Panc1 (cell line): ENCODE results near the gene INPP5K. TPM values are rescaled to one million over a fixed set of nuclear protein-coding genes. Genes with fewer than 3 reads are reported as not detected.

Source experiments
- ATAC-seq: fragments of 200-7000 bp; cut with Tn5 transposase; 2 replicates; pipeline ENCODE4 v1.9.1; 2020; ENCODE audit warnings: mild to moderate bottlenecking, moderate library complexity
- BruUV-seq: library from RNA; stranded (reverse); fragments of 400-500 nt; replicated peaks from 2 replicates; lab custom pipeline; 2021; lab: Mats Ljungman, UMichigan
- CTCF ChIA-PET: fragments of 300-600 bp; sonication (Branson Sonifier 250); formaldehyde crosslinking; loops from one replicate; lab custom pipeline; 2022; ENCODE audit warnings: antibody characterized with exemption; lab: Charles Lee
- POLR2A ChIA-PET: fragments of 300-600 bp; sonication (Branson Sonifier 250); formaldehyde crosslinking; loops from one replicate; lab custom pipeline; 2022; ENCODE audit warnings: antibody characterized with exemption; lab: Charles Lee
- DNase-seq: peaks from one replicate; pipeline ENCODE4 v3.0.0-alpha.2; 2010; ENCODE audit warnings: low read depth, low spot score
- H3K27ac ChIP-seq: 2 replicates; pipeline ENCODE4 v1.5.1; 2011; ENCODE audit warnings: mild to moderate bottlenecking, low read length, inconsistent platforms
- H3K27me3 ChIP-seq: fragments of 200-500 bp; sonication (Bioruptor generic); 2 replicates; pipeline ENCODE4 v1.6.0; 2014; ENCODE audit warnings: low read length, inconsistent platforms; ENCODE audit not compliant: control insufficient read depth, insufficient read depth
- H3K36me3 ChIP-seq: fragments of 200-500 bp; sonication (Bioruptor generic); 2 replicates; pipeline ENCODE4 v1.5.1; 2014; ENCODE audit warnings: inconsistent platforms, mild to moderate bottlenecking, low read length, moderate library complexity; ENCODE audit not compliant: control insufficient read depth, insufficient read depth
- H3K4me1 ChIP-seq: 2 replicates; pipeline ENCODE4 v1.5.1; 2011; ENCODE audit warnings: inconsistent platforms, mild to moderate bottlenecking, low read length, moderate library complexity; ENCODE audit not compliant: control insufficient read depth, insufficient read depth
- H3K4me3 ChIP-seq, 2 experiments: 2 replicates each; pipeline ENCODE4 v1.5.1; 2011 to 2012; ENCODE audit warnings: low read depth in 2 of 2, low read length in 2 of 2, mild to moderate bottlenecking in 2 of 2, inconsistent platforms in 1 of 2, moderate library complexity in 1 of 2
- H3K9me3 ChIP-seq: fragments of 200-500 bp; sonication (Bioruptor generic); 2 replicates; pipeline ENCODE4 v1.5.1; 2014; ENCODE audit warnings: low read depth, mild to moderate bottlenecking, inconsistent platforms, low read length, moderate library complexity; ENCODE audit not compliant: control insufficient read depth, insufficient read depth
- CTCF ChIP-seq: fragments of 450-650 bp; IDR thresholded peaks from 2 replicates; pipeline ENCODE4 v1.5.1; 2017; ENCODE audit warnings: mild to moderate bottlenecking
- POLR2AphosphoS5 ChIP-seq: IDR thresholded peaks from 2 replicates; pipeline ENCODE4 v1.6.1; 2012; ENCODE audit warnings: mild to moderate bottlenecking, low read depth, low read length, moderate library complexity
- REST ChIP-seq, 2 experiments: IDR thresholded peaks; 2 replicates each; pipeline ENCODE4 v1.6.1; 2011 to 2012; ENCODE audit warnings: low read depth in 2 of 2, control low read depth in 1 of 2, low read length in 1 of 2, mild to moderate bottlenecking in 1 of 2, moderate library complexity in 1 of 2; ENCODE audit not compliant: insufficient read depth in 1 of 2
- SIN3A ChIP-seq: IDR thresholded peaks from 2 replicates; pipeline ENCODE4 v1.6.1; 2012; ENCODE audit warnings: low read depth, mild to moderate bottlenecking, low read length, moderate library complexity, borderline replicate concordance; ENCODE audit not compliant: insufficient read depth
- TCF7L2 ChIP-seq: IDR thresholded peaks from 2 replicates; pipeline ENCODE4 v1.6.1; 2011; ENCODE audit warnings: mild to moderate bottlenecking, low read depth, low read length, inconsistent platforms
- in situ Hi-C: cut with HindIII; loops from 2 replicates; pipeline ENCODE4 v1.10.0; 2016; ENCODE audit warnings: low sequenced_read_pairs, low pct_unique_long_range_greater_than_20kb
- intact Hi-C: fragments of 100-400 bp; cut with micrococcal nuclease; formaldehyde crosslinking; loops from one replicate; pipeline ENCODE4 v1.10.0; 2022; ENCODE audit not compliant: unreplicated experiment
- total RNA-seq: library from RNA; stranded (reverse); gene quantifications from one replicate; pipeline ENCODE4 v1.2.1, GENCODE V29; 2021; ENCODE audit not compliant: unreplicated experiment

The INPP5K gene
- total RNA-seq, 1 experiment from 2014 or later: 21.3 TPM

GRCh38 chr17:1558401-1558800 lies 42.0 kb upstream of the INPP5K start:
- CTCF ChIA-PET: no interaction called here
- TF ChIP-seq CTCF (no peak), REST (IDR thresholded peaks at IDR 0.05; ENCODE audit: insufficient read depth in 1 of 2, low read depth in 2 of 2, low read length in 1 of 2) (no peak), SIN3A (no peak), POLR2AphosphoS5 (no peak), TCF7L2 (no peak)
- intact Hi-C loops: no loop called here
- ATAC-seq (no peak), DNase-seq (no peak)
- Histone ChIP-seq H3K4me1 (peaks cover 4% of the 10 kb centered on the region; the same call in 1 of the 2 replicates), H3K4me3 (no peak overlapping the region), H3K9me3 (no peaks in the 10 kb centered on the region), H3K27me3 (no peaks in the 10 kb centered on the region), H3K27ac (no peak overlapping the region), H3K36me3 (no peaks in the 10 kb centered on the region)
- no TSS peak for BruUV-seq
- POLR2A ChIA-PET: no interaction called here
- in situ Hi-C loops: no loop called here

- no TSS peak for BruUV-seq
- H3K36me3 ChIP-seq: no peaks in the 10 kb centered on the region
- H3K27ac ChIP-seq: no peak overlapping the region
- H3K4me3 ChIP-seq: no peak overlapping the region
- ATAC-seq (no peak), DNase-seq (no peak)
- peaks cover 4% of the 10 kb centered on the region; the same call in 1 of the 2 replicates for H3K4me1 ChIP-seq
- H3K27me3 ChIP-seq: no peaks in the 10 kb centered on the region
- in situ Hi-C loops: no loop called here
- intact Hi-C loops: no loop called here
- TF ChIP-seq CTCF (no peak), TCF7L2 (no peak), REST (IDR thresholded peaks at IDR 0.05; ENCODE audit: insufficient read depth in 1 of 2, low read depth in 2 of 2, low read length in 1 of 2) (no peak), SIN3A (no peak), POLR2AphosphoS5 (no peak)
- no peaks in the 10 kb centered on the region for H3K9me3 ChIP-seq
- CTCF ChIA-PET: no interaction called here
- POLR2A ChIA-PET: no interaction called here
Measured at GRCh38 chr17:1557355-1558095, 41.1 kb upstream of the INPP5K start.
